Neural cell (in vitro differentiated cells): ENCODE measurements around the gene HDAC4. TPM values are rescaled to one million over a fixed set of nuclear protein-coding genes. Genes with fewer than 3 reads are reported as not detected.
A peak's percentile ranks its signal among the peaks of the same experiment; 100 is the strongest.

Source experiments
- H2AFZ ChIP-seq: fragments of 200-600, 300-800 bp; sonication (generic), shearing (Covaris generic); 2 replicates; pipeline ENCODE4 v1.6.0; 2014; ENCODE audit warnings: low read depth, mild to moderate bottlenecking, antibody characterized with exemption, low read length, moderate library complexity
- H3F3A ChIP-seq: fragments of 200-600 bp; shearing (Covaris generic); 2 replicates; pipeline ENCODE4 v1.6.1; 2016; ENCODE audit warnings: mild to moderate bottlenecking, moderate library complexity, mixed read lengths, antibody characterized with exemption, low read length; ENCODE audit not compliant: insufficient read depth, poor library complexity, severe bottlenecking
- H3K27ac ChIP-seq: fragments of 200-600, 300-800 bp; sonication (generic), shearing (Covaris generic); 2 replicates; pipeline ENCODE4 v1.5.1; 2014; ENCODE audit warnings: mild to moderate bottlenecking, low read length, moderate library complexity
- H3K27me3 ChIP-seq: fragments of 300-800, 200-600 bp; sonication (generic), shearing (Covaris generic); 2 replicates; pipeline ENCODE4 v1.6.0; 2014; ENCODE audit warnings: mild to moderate bottlenecking, low read depth, low read length, moderate library complexity; ENCODE audit not compliant: insufficient read depth
- H3K36me3 ChIP-seq: fragments of 300-800, 200-600 bp; sonication (generic), shearing (Covaris generic); 2 replicates; pipeline ENCODE4 v1.5.1; 2014; ENCODE audit warnings: mild to moderate bottlenecking, antibody characterized with exemption, low read length, moderate library complexity; ENCODE audit not compliant: insufficient read depth
- H3K4me2 ChIP-seq: fragments of 300-800, 200-600 bp; sonication (generic), shearing (Covaris generic); 2 replicates; pipeline ENCODE4 v1.6.0; 2014; ENCODE audit warnings: mild to moderate bottlenecking, low read length
- H3K4me3 ChIP-seq: fragments of 300-800, 200-600 bp; sonication (generic), shearing (Covaris generic); 2 replicates; pipeline ENCODE4 v1.5.1; 2014; ENCODE audit warnings: mild to moderate bottlenecking, low read length, moderate library complexity
- H3K79me2 ChIP-seq: fragments of 200-600 bp; shearing (Covaris generic); replicated peaks from 2 replicates; pipeline ENCODE4 v1.6.0; 2014; ENCODE audit warnings: mild to moderate bottlenecking, low read length, moderate library complexity; ENCODE audit not compliant: insufficient read depth
- H3K9ac ChIP-seq: fragments of 300-800, 200-600 bp; sonication (generic), shearing (Covaris generic); 2 replicates; pipeline ENCODE4 v1.6.1; 2016; ENCODE audit warnings: mild to moderate bottlenecking, low read length, mixed read lengths
- H3K9me2 ChIP-seq: fragments of 200-600 bp; shearing (Covaris generic); 2 replicates; pipeline ENCODE4 v1.6.1; 2016; ENCODE audit warnings: mild to moderate bottlenecking, low read length, mixed read lengths; ENCODE audit not compliant: insufficient read depth
- H3K9me3 ChIP-seq: fragments of 200-600, 300-800 bp; sonication (generic), shearing (Covaris generic); 2 replicates; pipeline ENCODE4 v1.6.1; 2016; ENCODE audit warnings: mild to moderate bottlenecking, mixed run types, low read length, moderate library complexity, mixed read lengths
- H4K20me1 ChIP-seq: fragments of 200-600 bp; shearing (Covaris generic); 2 replicates; pipeline ENCODE4 v1.6.1; 2016; ENCODE audit warnings: mild to moderate bottlenecking, mixed run types; ENCODE audit not compliant: insufficient read depth
- CTCF ChIP-seq: fragments of 450-650 bp; IDR thresholded peaks from 2 replicates; pipeline ENCODE4 v1.5.1; 2014; ENCODE audit warnings: antibody characterized with exemption, mild to moderate bottlenecking, moderate library complexity; ENCODE audit not compliant: poor library complexity, severe bottlenecking
- EP300 ChIP-seq: fragments of 450-650 bp; conservative IDR thresholded peaks from 2 replicates; pipeline ENCODE4 v1.6.1; 2014; ENCODE audit warnings: antibody characterized with exemption, mild to moderate bottlenecking, moderate library complexity; ENCODE audit not compliant: poor library complexity, severe bottlenecking
- EZH2 ChIP-seq: fragments of 200-600, 300-800 bp; shearing (Covaris generic), sonication (generic); IDR thresholded peaks from 2 replicates; pipeline ENCODE4 v1.6.1; 2014; ENCODE audit warnings: antibody characterized with exemption, low read length, borderline replicate concordance, mild to moderate bottlenecking; ENCODE audit not compliant: insufficient read depth, poor library complexity, severe bottlenecking
- MXI1 ChIP-seq: fragments of 450-650 bp; conservative IDR thresholded peaks from 2 replicates; pipeline ENCODE4 v1.6.1; 2014; ENCODE audit warnings: antibody characterized with exemption, mild to moderate bottlenecking; ENCODE audit not compliant: poor library complexity, severe bottlenecking
- POLR2AphosphoS5 ChIP-seq: IDR thresholded peaks from 2 replicates; pipeline ENCODE4 v1.6.1; 2012
- RAD21 ChIP-seq: fragments of 450-650 bp; conservative IDR thresholded peaks from 2 replicates; pipeline ENCODE4 v1.6.1; 2014; ENCODE audit warnings: antibody characterized with exemption, mild to moderate bottlenecking, moderate library complexity
- REST ChIP-seq: IDR thresholded peaks from 2 replicates; pipeline ENCODE4 v1.6.1; 2012; ENCODE audit warnings: borderline replicate concordance
- SMC3 ChIP-seq: fragments of 450-650 bp; conservative IDR thresholded peaks from 2 replicates; pipeline ENCODE4 v1.6.1; 2014; ENCODE audit warnings: antibody characterized with exemption, mild to moderate bottlenecking, moderate library complexity; ENCODE audit not compliant: poor library complexity
- TAF1 ChIP-seq: IDR thresholded peaks from 2 replicates; pipeline ENCODE4 v1.6.1; 2012; ENCODE audit warnings: low read depth
- polyA plus RNA-seq: library from polyadenylated mRNA; depleted of rRNA; stranded (reverse); fragments of >200 nt; gene quantifications from 2 replicates; pipeline ENCODE4 v1.2.3, GENCODE V29; 2014

HDAC4 gene
- polyA plus RNA-seq, 1 donor from 2014 or later = 3.4 TPM

DNA sequence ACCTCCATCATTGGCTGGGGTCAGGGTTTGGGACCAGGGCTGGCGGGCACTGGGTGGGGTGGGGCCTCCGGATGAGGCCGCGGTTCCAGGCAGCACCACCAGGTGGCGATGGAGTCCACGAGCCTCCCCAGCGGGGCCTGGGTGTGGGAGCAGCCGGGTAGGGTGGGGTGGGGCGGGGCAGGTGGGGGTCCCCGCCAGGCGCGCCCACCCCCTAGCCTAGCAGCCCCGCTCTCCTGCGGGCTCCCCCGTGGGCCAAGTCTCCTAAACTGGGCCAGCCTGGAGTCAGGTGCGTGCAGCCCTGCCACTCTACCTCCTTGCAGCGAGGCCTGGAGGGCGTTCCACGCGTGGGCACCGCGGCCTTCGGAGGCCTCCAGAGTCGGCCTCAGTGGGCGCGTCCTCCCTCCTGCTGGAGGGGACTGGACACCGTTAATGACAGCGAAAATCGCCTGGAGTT, 365.4 kb downstream of the HDAC4 start:
- no peaks in the 10 kb centered on the region for H3K9me2 ChIP-seq
- no peaks in the 10 kb centered on the region for H4K20me1 ChIP-seq
- H3K9me3 ChIP-seq = no peaks in the 10 kb centered on the region
- TF ChIP-seq MXI1 (no peak), CTCF (peak; percentile 26), TAF1 (no peak)
- H3K27me3 ChIP-seq = no peaks in the 10 kb centered on the region
- H2AFZ ChIP-seq = no peak overlapping the region
- no peaks in the 10 kb centered on the region for H3K36me3 ChIP-seq
- H3K27ac ChIP-seq = no peak overlapping the region
- no peaks in the 10 kb centered on the region for H3F3A ChIP-seq
- no peak overlapping the region for H3K4me2 ChIP-seq
- no peak overlapping the region for H3K9ac ChIP-seq
- H3K4me3 ChIP-seq = no peak overlapping the region
- no peaks in the 10 kb centered on the region for H3K79me2 ChIP-seq

- Histone ChIP-seq H3K4me3 (no peak overlapping the region), H3K9me2 (no peaks in the 10 kb centered on the region), H3F3A (no peaks in the 10 kb centered on the region), H3K4me2 (no peak overlapping the region), H2AFZ (no peak overlapping the region), H3K9me3 (no peaks in the 10 kb centered on the region), H4K20me1 (no peaks in the 10 kb centered on the region), H3K36me3 (no peaks in the 10 kb centered on the region), H3K27me3 (no peaks in the 10 kb centered on the region), H3K9ac (no peak overlapping the region), H3K79me2 (no peaks in the 10 kb centered on the region), H3K27ac (no peak overlapping the region)
- TF ChIP-seq CTCF = no peak
- TF ChIP-seq SMC3 = no peak
- no peak for TF ChIP-seq POLR2AphosphoS5
- no peak for TF ChIP-seq EP300
- TF ChIP-seq REST = no peak
- no peak for TF ChIP-seq MXI1
- TF ChIP-seq TAF1 = no peak
- TF ChIP-seq EZH2 = no peak
- TF ChIP-seq RAD21 = no peak
Measured at GRCh38 chr2:239034561-239035341, 366.1 kb downstream of the HDAC4 start.
